Ascending aorta (tissue), 2 donors: Measurements from ENCODE around the gene PDHX. TPM values are rescaled to one million over a fixed set of nuclear protein-coding genes. Genes with fewer than 3 reads are reported as not detected.

Experiments
- DNase-seq, 2 donors: peaks; one replicate each; pipeline ENCODE4 v3.0.0-alpha.2; 2019; ENCODE audit warnings: low spot score in 2 of 2
- H3K27ac ChIP-seq, 2 donors: fragments of 200-600 bp; sonication (generic); one replicate each; pipeline ENCODE4 v1.5.1; 2016 to 2017; ENCODE audit warnings: mild to moderate bottlenecking in 1 of 2
- H3K27me3 ChIP-seq: fragments of 200-600 bp; sonication (generic); one replicate; pipeline ENCODE4 v1.5.1; 2017
- H3K36me3 ChIP-seq, 2 donors: fragments of 200-600 bp; sonication (generic); one replicate each; pipeline ENCODE4 v1.5.1; 2016
- H3K4me1 ChIP-seq, 2 donors: fragments of 200-600 bp; sonication (generic); one replicate each; pipeline ENCODE4 v1.5.1; 2016 to 2017; ENCODE audit warnings: mild to moderate bottlenecking in 1 of 2
- H3K4me3 ChIP-seq, 2 donors: fragments of 200-600 bp; sonication (generic); one replicate each; pipeline ENCODE4 v1.5.1; 2016 to 2017; ENCODE audit warnings: mild to moderate bottlenecking in 1 of 2
- H3K9me3 ChIP-seq, 2 donors: fragments of 200-600 bp; sonication (generic); one replicate each; pipeline ENCODE4 v1.5.1; 2016
- intact Hi-C: fragments of 100-400 bp; cut with DNase I; formaldehyde crosslinking; loops from one replicate; pipeline ENCODE4 v1.15.1; 2023
- total RNA-seq: library from RNA; depleted of rRNA; stranded (reverse); fragments of >200 nt; gene quantifications from one replicate; pipeline ENCODE4 v1.1.0, GENCODE V29; 2016
- TF ChIP-seq, protein P1 (sequence below), 3 experiments: fragments of 200-600 bp in 2 of 3; fragments of 450-650 bp in 1 of 3; sonication (generic) in 2 of 3; IDR thresholded peaks; one replicate each; pipeline ENCODE4 v1.5.1; 2016 to 2019; ENCODE audit warnings: antibody characterized with exemption in 3 of 3, mild to moderate bottlenecking in 1 of 3, moderate library complexity in 1 of 3

The PDHX gene
- total RNA-seq, 1 donor from 2014 or later = 23.3 TPM

GRCh38 chr11:35040221-35040942 is 124.0 kb downstream of the PDHX start:
- TF ChIP-seq, protein P1, sequence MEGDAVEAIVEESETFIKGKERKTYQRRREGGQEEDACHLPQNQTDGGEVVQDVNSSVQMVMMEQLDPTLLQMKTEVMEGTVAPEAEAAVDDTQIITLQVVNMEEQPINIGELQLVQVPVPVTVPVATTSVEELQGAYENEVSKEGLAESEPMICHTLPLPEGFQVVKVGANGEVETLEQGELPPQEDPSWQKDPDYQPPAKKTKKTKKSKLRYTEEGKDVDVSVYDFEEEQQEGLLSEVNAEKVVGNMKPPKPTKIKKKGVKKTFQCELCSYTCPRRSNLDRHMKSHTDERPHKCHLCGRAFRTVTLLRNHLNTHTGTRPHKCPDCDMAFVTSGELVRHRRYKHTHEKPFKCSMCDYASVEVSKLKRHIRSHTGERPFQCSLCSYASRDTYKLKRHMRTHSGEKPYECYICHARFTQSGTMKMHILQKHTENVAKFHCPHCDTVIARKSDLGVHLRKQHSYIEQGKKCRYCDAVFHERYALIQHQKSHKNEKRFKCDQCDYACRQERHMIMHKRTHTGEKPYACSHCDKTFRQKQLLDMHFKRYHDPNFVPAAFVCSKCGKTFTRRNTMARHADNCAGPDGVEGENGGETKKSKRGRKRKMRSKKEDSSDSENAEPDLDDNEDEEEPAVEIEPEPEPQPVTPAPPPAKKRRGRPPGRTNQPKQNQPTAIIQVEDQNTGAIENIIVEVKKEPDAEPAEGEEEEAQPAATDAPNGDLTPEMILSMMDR (IDR thresholded peaks at IDR 0.05) = no peak
- Histone ChIP-seq H3K9me3 (no peaks in the 10 kb centered on the region), H3K27ac (no peak overlapping the region), H3K36me3 (no peaks in the 10 kb centered on the region), H3K4me1 (peaks cover 0 to 2% of the 10 kb centered on the region in 2 donors), H3K4me3 (no peak overlapping the region), H3K27me3 (no peaks in the 10 kb centered on the region)
- DNase-seq = no peak
- intact Hi-C loops = no loop called here

- H3K4me3 ChIP-seq = no peak overlapping the region
- no peaks in the 10 kb centered on the region for H3K9me3 ChIP-seq
- DNase-seq = no peak
- TF ChIP-seq, protein P1 (IDR thresholded peaks at IDR 0.05) = no peak
- no peaks in the 10 kb centered on the region for H3K36me3 ChIP-seq
- no peak overlapping the region for H3K27ac ChIP-seq
- no peaks in the 10 kb centered on the region for H3K27me3 ChIP-seq
- intact Hi-C loops = no loop called here
- H3K4me1 ChIP-seq = peaks cover 0 to under 1% of the 10 kb centered on the region in 2 donors
Observed at GRCh38 chr11:35041070-35041554, 124.7 kb downstream of the PDHX start.

- TF ChIP-seq, protein P1 (IDR thresholded peaks at IDR 0.05) = no peak
- intact Hi-C loops = no loop called here
- H3K27me3 ChIP-seq = no peaks in the 10 kb centered on the region
- H3K4me3 ChIP-seq = no peak overlapping the region
- no peaks in the 10 kb centered on the region for H3K36me3 ChIP-seq
- no peak overlapping the region for H3K27ac ChIP-seq
- no peaks in the 10 kb centered on the region for H3K9me3 ChIP-seq
- DNase-seq = no peak
- H3K4me1 ChIP-seq = no peaks in the 10 kb centered on the region
Observed at GRCh38 chr11:35042224-35042623, 125.8 kb downstream of the PDHX start.

DNA sequence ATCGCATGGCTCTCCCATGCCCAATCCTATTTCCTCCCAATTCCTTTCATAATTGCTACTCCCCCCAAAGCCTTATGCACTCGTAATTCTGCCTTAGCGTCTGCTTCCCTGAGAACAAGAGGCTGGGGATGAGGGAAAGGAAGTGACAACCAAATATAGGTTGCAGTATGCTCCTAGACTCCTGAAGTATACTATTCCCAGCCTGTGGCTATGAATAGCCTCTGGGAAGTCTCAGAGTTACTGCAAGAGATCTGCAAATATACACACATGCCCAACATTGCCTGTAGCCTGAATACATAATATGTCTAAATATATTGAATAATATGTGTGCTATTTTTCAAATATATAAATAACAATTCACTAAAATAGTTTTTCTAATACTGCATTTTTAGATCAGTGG is 126.5 kb downstream of the PDHX start:
- H3K9me3 ChIP-seq = no peaks in the 10 kb centered on the region
- no peaks in the 10 kb centered on the region for H3K36me3 ChIP-seq
- no peaks in the 10 kb centered on the region for H3K4me1 ChIP-seq
- TF ChIP-seq, protein P1 (IDR thresholded peaks at IDR 0.05) = no peak
- no peaks in the 10 kb centered on the region for H3K27me3 ChIP-seq
- intact Hi-C loops = no loop called here
- H3K27ac ChIP-seq = no peak overlapping the region
- no peak overlapping the region for H3K4me3 ChIP-seq
- DNase-seq = no peak

- Histone ChIP-seq H3K4me3 (no peak overlapping the region), H3K36me3 (no peaks in the 10 kb centered on the region), H3K9me3 (no peaks in the 10 kb centered on the region), H3K27ac (no peak overlapping the region), H3K27me3 (no peaks in the 10 kb centered on the region), H3K4me1 (no peaks in the 10 kb centered on the region)
- DNase-seq = no peak
- TF ChIP-seq, protein P1 (IDR thresholded peaks at IDR 0.05) = no peak
- intact Hi-C loops = no loop called here
Observed at GRCh38 chr11:35043936-35044335, 127.5 kb downstream of the PDHX start.
